ENCODE results near the gene MRPS18B. TPM values are rescaled to one million over a fixed set of nuclear protein-coding genes. Genes with fewer than 3 reads are reported as not detected.

MRPS18B gene
- total and polyA plus RNA-seq, 2 of the 13 experiments (the other 11 are each of a cell fraction or from before 2014, with no cell fraction given): 125 to 131 TPM

DNA sequence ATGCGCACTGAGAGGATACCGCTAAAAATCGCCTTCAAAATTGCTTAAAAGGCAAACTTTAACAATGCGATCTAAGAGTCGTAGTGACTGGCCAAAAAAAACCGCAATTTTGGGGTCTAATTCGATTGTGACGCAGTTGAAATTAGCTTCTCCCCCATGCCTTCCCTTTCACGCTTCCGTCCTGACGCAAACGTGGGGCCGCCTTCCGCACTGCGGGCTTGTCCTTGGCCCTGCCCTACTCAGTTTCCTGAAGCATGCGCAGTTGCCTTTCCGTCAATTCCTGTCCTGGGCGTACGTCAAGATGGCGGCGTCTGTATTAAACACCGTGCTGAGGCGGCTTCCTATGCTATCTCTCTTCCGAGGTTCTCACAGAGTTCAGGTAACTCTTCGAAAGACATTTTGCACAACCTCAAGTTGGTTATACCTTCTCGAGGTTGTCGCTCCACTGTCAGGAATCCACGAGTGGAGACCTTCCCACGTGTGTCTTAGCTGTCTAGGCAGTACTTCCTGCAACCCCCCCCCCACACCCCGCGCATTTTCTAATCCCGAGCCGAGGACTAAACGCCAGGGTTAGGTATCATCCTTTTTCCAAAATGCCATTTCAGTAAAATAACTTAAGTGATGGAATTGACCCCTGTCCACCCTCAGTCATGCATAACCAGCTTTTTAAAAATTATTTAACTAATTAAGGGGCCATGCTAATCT lies at the start of gene MRPS18B (continued):
- no peak for TF ChIP-seq CEBPZ (IDR thresholded peaks at IDR 0.05; ENCODE audit: low read length)
- TF ChIP-seq, protein P1, sequence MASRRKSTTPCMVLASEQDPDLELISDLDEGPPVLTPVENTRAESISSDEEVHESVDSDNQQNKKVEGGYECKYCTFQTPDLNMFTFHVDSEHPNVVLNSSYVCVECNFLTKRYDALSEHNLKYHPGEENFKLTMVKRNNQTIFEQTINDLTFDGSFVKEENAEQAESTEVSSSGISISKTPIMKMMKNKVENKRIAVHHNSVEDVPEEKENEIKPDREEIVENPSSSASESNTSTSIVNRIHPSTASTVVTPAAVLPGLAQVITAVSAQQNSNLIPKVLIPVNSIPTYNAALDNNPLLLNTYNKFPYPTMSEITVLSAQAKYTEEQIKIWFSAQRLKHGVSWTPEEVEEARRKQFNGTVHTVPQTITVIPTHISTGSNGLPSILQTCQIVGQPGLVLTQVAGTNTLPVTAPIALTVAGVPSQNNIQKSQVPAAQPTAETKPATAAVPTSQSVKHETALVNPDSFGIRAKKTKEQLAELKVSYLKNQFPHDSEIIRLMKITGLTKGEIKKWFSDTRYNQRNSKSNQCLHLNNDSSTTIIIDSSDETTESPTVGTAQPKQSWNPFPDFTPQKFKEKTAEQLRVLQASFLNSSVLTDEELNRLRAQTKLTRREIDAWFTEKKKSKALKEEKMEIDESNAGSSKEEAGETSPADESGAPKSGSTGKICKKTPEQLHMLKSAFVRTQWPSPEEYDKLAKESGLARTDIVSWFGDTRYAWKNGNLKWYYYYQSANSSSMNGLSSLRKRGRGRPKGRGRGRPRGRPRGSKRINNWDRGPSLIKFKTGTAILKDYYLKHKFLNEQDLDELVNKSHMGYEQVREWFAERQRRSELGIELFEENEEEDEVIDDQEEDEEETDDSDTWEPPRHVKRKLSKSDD (CRISPR knock-in tag; IDR thresholded peaks at IDR 0.05; ENCODE audit: low read depth): no peak
- TF ChIP-seq RFX5 (IDR thresholded peaks at IDR 0.05; ENCODE audit: low read depth, low read length): no peak
- TF ChIP-seq AKAP8 (CRISPR knock-in tag; IDR thresholded peaks at IDR 0.05): no peak
- TF ChIP-seq MED8 (CRISPR knock-in tag; IDR thresholded peaks at IDR 0.05; ENCODE audit: insufficient replicate concordance): peak; percentile 64
- TF ChIP-seq ZNF407 (CRISPR knock-in tag; IDR thresholded peaks at IDR 0.05; ENCODE audit: not compliant biosample characterization): peak; percentile 23
- TF ChIP-seq ZNF234 (CRISPR knock-in tag; conservative IDR thresholded peaks at IDR 0.05): no peak
- TF ChIP-seq ZNF17 (CRISPR knock-in tag; IDR thresholded peaks at IDR 0.05): no peak
- TF ChIP-seq ZNF569 (CRISPR knock-in tag; IDR thresholded peaks at IDR 0.05; ENCODE audit: borderline replicate concordance): no peak
- TF ChIP-seq ZNF138 (CRISPR knock-in tag; IDR thresholded peaks at IDR 0.05; ENCODE audit: low read depth): no peak
- peak; percentile 84 for TF ChIP-seq ZNF781 (CRISPR knock-in tag; IDR thresholded peaks at IDR 0.05; ENCODE audit: borderline replicate concordance, not compliant biosample characterization)
- no peak; the same call in 1 of the 2 replicates for TF ChIP-seq TMF1 (CRISPR knock-in tag; IDR thresholded peaks at IDR 0.05; ENCODE audit: low read depth)
- TF ChIP-seq BRD4 (CRISPR knock-in tag; IDR thresholded peaks at IDR 0.05): peak; percentile 97

Measured in HepG2 (cell line).